ENCODE measurements around the gene CCDC71L. TPM values are rescaled to one million over a fixed set of nuclear protein-coding genes. Genes with fewer than 3 reads are reported as not detected.
"Not testable (repeated sequence)": the region's sequence is repeated elsewhere in the genome, so short reads cannot be mapped to it uniquely, and the experiment has no call there.

The CCDC71L gene
- polyA plus RNA-seq, 3 donors = 2.9 to 5.1 (median 3.5) TPM

GRCh38 chr7:106679153-106679931, 18.4 kb upstream of the CCDC71L start:
- Mint-ChIP-seq H3K4me1 (peaks cover 13% of the 10 kb centered on the region), H3K9me3 (peaks cover 0 to 4% (median 0%) of the 10 kb centered on the region in 7 donors), H3K36me3 (no peaks in the 10 kb centered on the region), H3K4me3 (peak overlapping the region in 1 of 2 donors; percentile 35), H3K27ac (peak overlapping the region in 5 of 7 donors; percentile 5 to 83 (median 38)), H3K27me3 (ENCODE audit: low read depth in 3 of 3) (no peaks in the 10 kb centered on the region)
- Histone ChIP-seq H3K27ac (ENCODE audit: low read depth in 1 of 2, low read length in 2 of 2) (peak overlapping the region in 1 of 2 donors; percentile 36), H3K9me3 (replicated peaks in 1 of 2; ENCODE audit: control insufficient read depth in 1 of 2, insufficient read depth in 1 of 2, low read length in 2 of 2) (no peaks in the 10 kb centered on the region), H3K9ac (ENCODE audit: insufficient read depth, low read length, poor library complexity, severe bottlenecking) (no peak overlapping the region), H3K27me3 (ENCODE audit: control insufficient read depth in 2 of 2, insufficient read depth in 2 of 2, low read length in 2 of 2) (no peaks in the 10 kb centered on the region), H4K20me1 (ENCODE audit: insufficient read depth, low read length) (no peaks in the 10 kb centered on the region), H3K4me2 (replicated peaks; ENCODE audit: extremely low read depth, low read length, poor library complexity, severe bottlenecking) (peak overlapping the region; percentile 30), H3K79me2 (ENCODE audit: insufficient read depth, low read length) (no peaks in the 10 kb centered on the region), H3K4me3 (replicated peaks in 1 of 3; ENCODE audit: low read depth in 2 of 3, low read length in 3 of 3) (no peak overlapping the region), H2AFZ (ENCODE audit: insufficient read depth, low read depth, low read length, poor library complexity, severe bottlenecking) (peak overlapping the region; percentile 31), H3K36me3 (replicated peaks in 1 of 2; ENCODE audit: control insufficient read depth in 1 of 2, insufficient read depth in 2 of 2, low read length in 2 of 2) (no peaks in the 10 kb centered on the region), H3K4me1 (ENCODE audit: control insufficient read depth in 1 of 2, insufficient read depth in 2 of 2, low read length in 2 of 2) (peaks cover 9 to 11% of the 10 kb centered on the region in 2 donors)
- 60% methylated on average over 1 of the region's 6 CpGs for WGBS (ENCODE audit: insufficient coverage)
- intact Hi-C loops (cut with micrococcal nuclease) = no loop called here
- TF ChIP-seq CTCF (IDR thresholded peaks at IDR 0.05) = no peak
- DNase-seq = peak; percentile 55 to 91 (median 63)

GRCh38 chr7:106678795-106679152, 17.8 kb upstream of the CCDC71L start:
- peak overlapping the region in 1 of 2 donors; percentile 36 for H3K27ac ChIP-seq (ENCODE audit: low read depth in 1 of 2, low read length in 2 of 2)
- peaks cover 9 to 11% of the 10 kb centered on the region in 2 donors for H3K4me1 ChIP-seq (ENCODE audit: control insufficient read depth in 1 of 2, insufficient read depth in 2 of 2, low read length in 2 of 2)
- Mint-ChIP-seq H3K4me1 (peaks cover 13% of the 10 kb centered on the region), H3K27me3 (ENCODE audit: low read depth in 3 of 3) (no peaks in the 10 kb centered on the region), H3K36me3 (no peaks in the 10 kb centered on the region), H3K9me3 (peaks cover 0 to 4% (median 0%) of the 10 kb centered on the region in 7 donors), H3K4me3 (no peak overlapping the region), H3K27ac (peak overlapping the region in 3 of 7 donors; percentile 5 to 81 (median 52))
- no peaks in the 10 kb centered on the region for H3K9me3 ChIP-seq (replicated peaks in 1 of 2; ENCODE audit: control insufficient read depth in 1 of 2, insufficient read depth in 1 of 2, low read length in 2 of 2)
- H2AFZ ChIP-seq (ENCODE audit: insufficient read depth, low read depth, low read length, poor library complexity, severe bottlenecking) = peak overlapping the region; percentile 31
- no peaks in the 10 kb centered on the region for H3K79me2 ChIP-seq (ENCODE audit: insufficient read depth, low read length)
- H3K4me2 ChIP-seq (replicated peaks; ENCODE audit: extremely low read depth, low read length, poor library complexity, severe bottlenecking) = peak overlapping the region; percentile 30
- H3K27me3 ChIP-seq (ENCODE audit: control insufficient read depth in 2 of 2, insufficient read depth in 2 of 2, low read length in 2 of 2) = no peaks in the 10 kb centered on the region
- TF ChIP-seq CTCF (IDR thresholded peaks at IDR 0.05) = no peak
- intact Hi-C loops (cut with micrococcal nuclease) = no loop called here
- no CpG with 5 or more reads among the region's 3 CpGs for WGBS (ENCODE audit: insufficient coverage)
- no peak overlapping the region for H3K4me3 ChIP-seq (replicated peaks in 1 of 3; ENCODE audit: low read depth in 2 of 3, low read length in 3 of 3)
- H3K36me3 ChIP-seq (replicated peaks in 1 of 2; ENCODE audit: control insufficient read depth in 1 of 2, insufficient read depth in 2 of 2, low read length in 2 of 2) = no peaks in the 10 kb centered on the region
- H3K9ac ChIP-seq (ENCODE audit: insufficient read depth, low read length, poor library complexity, severe bottlenecking) = no peak overlapping the region
- DNase-seq = no peak
- H4K20me1 ChIP-seq (ENCODE audit: insufficient read depth, low read length) = no peaks in the 10 kb centered on the region

GRCh38 chr7:106676506-106676905, 15.5 kb upstream of the CCDC71L start:
- H3K27me3 Mint-ChIP-seq (ENCODE audit: low read depth in 3 of 3); H3K9ac ChIP-seq (ENCODE audit: insufficient read depth, low read length, poor library complexity, severe bottlenecking); H3K4me2 ChIP-seq (replicated peaks; ENCODE audit: extremely low read depth, low read length, poor library complexity, severe bottlenecking); H2AFZ ChIP-seq (ENCODE audit: insufficient read depth, low read depth, low read length, poor library complexity, severe bottlenecking); H3K9me3 ChIP-seq (replicated peaks in 1 of 2; ENCODE audit: control insufficient read depth in 1 of 2, insufficient read depth in 1 of 2, low read length in 2 of 2); H3K36me3 ChIP-seq (replicated peaks in 1 of 2; ENCODE audit: control insufficient read depth in 1 of 2, insufficient read depth in 2 of 2, low read length in 2 of 2); H3K27ac Mint-ChIP-seq; H4K20me1 ChIP-seq (ENCODE audit: insufficient read depth, low read length); H3K27me3 ChIP-seq (ENCODE audit: control insufficient read depth in 2 of 2, insufficient read depth in 2 of 2, low read length in 2 of 2); H3K36me3 Mint-ChIP-seq; H3K79me2 ChIP-seq (ENCODE audit: insufficient read depth, low read length); H3K4me3 ChIP-seq (replicated peaks in 1 of 3; ENCODE audit: low read depth in 2 of 3, low read length in 3 of 3); DNase-seq; H3K9me3 Mint-ChIP-seq; H3K4me3 Mint-ChIP-seq; intact Hi-C loops (cut with micrococcal nuclease); H3K27ac ChIP-seq (ENCODE audit: low read depth in 1 of 2, low read length in 2 of 2): not testable (repeated sequence)
- WGBS (ENCODE audit: insufficient coverage) = no CpG with 5 or more reads among the region's 2 CpGs
- peaks cover 9 to 11% of the 10 kb centered on the region in 2 donors for H3K4me1 ChIP-seq (ENCODE audit: control insufficient read depth in 1 of 2, insufficient read depth in 2 of 2, low read length in 2 of 2)
- H3K4me1 Mint-ChIP-seq = peaks cover 13% of the 10 kb centered on the region
